Natural killer cell (primary cell): Measurements from ENCODE around the gene ZC3HAV1L. TPM values are rescaled to one million over a fixed set of nuclear protein-coding genes. Genes with fewer than 3 reads are reported as not detected.
"Not testable (repeated sequence)": the region's sequence is repeated elsewhere in the genome, so short reads cannot be mapped to it uniquely, and the experiment has no call there.

Experiments used
- ATAC-seq, 3 donors: fragments of 150-1000 bp in 2 of 3; fragments of 200-7000 bp in 1 of 3; cut with Tn5 transposase; 1 replicate in 1 of 3; 2 replicates in 2 of 3; pipeline ENCODE4 v1.10.0; 2021; ENCODE audit warnings: mild to moderate bottlenecking in 2 of 3, moderate library complexity in 2 of 3
- DNase-seq, 2 donors: peaks; one replicate each; pipeline versions ENCODE4 v3.0.0 to v3.0.0-alpha.2; 2013 to 2021; ENCODE audit warnings: mixed read lengths in 1 of 2
- H3K27ac ChIP-seq: one replicate; pipeline ENCODE4 v1.5.1; 2013; ENCODE audit warnings: mild to moderate bottlenecking, low read length
- H3K27me3 ChIP-seq: one replicate; pipeline ENCODE4 v1.6.1; 2013; ENCODE audit warnings: low read length; ENCODE audit not compliant: control insufficient read depth, insufficient read depth
- H3K36me3 ChIP-seq: one replicate; pipeline ENCODE4 v1.6.1; 2013; ENCODE audit warnings: low read length; ENCODE audit not compliant: control insufficient read depth, insufficient read depth
- H3K4me1 ChIP-seq: one replicate; pipeline ENCODE4 v1.6.1; 2013; ENCODE audit warnings: low read length; ENCODE audit not compliant: control insufficient read depth, insufficient read depth
- H3K4me3 ChIP-seq: one replicate; pipeline ENCODE4 v1.5.1; 2013; ENCODE audit warnings: low read length
- H3K9me3 ChIP-seq: one replicate; pipeline ENCODE4 v1.6.1; 2013; ENCODE audit warnings: low read length; ENCODE audit not compliant: control insufficient read depth, insufficient read depth
- H3K27ac Mint-ChIP-seq, 2 donors: one replicate each; pipeline ENCODE4 v1.8.0; 2022; ENCODE audit warnings: mild to moderate bottlenecking in 2 of 2, mixed read lengths in 2 of 2, moderate library complexity in 1 of 2
- H3K27me3 Mint-ChIP-seq, 2 donors: one replicate each; pipeline ENCODE4 v1.8.0; 2022; ENCODE audit warnings: low read depth in 2 of 2, mixed read lengths in 2 of 2
- H3K36me3 Mint-ChIP-seq: one replicate; pipeline ENCODE4 v1.8.0; 2022; ENCODE audit warnings: mixed read lengths
- H3K4me1 Mint-ChIP-seq, 2 donors: one replicate each; pipeline ENCODE4 v1.8.0; 2022; ENCODE audit warnings: mixed read lengths in 2 of 2
- H3K4me3 Mint-ChIP-seq: one replicate; pipeline ENCODE4 v1.8.0; 2022; ENCODE audit warnings: mild to moderate bottlenecking, moderate library complexity, mixed read lengths
- H3K9me3 Mint-ChIP-seq, 2 donors: one replicate each; pipeline ENCODE4 v1.8.0; 2022; ENCODE audit warnings: mixed read lengths in 2 of 2
- CTCF ChIP-seq: fragments of 200-600 bp; IDR thresholded peaks from one replicate; pipeline ENCODE4 v1.8.0; 2022; ENCODE audit warnings: antibody characterized with exemption
- WGBS: methylation state at CpG from one replicate; pipeline ENCODE4 v1.1.7; 2013; ENCODE audit warnings: missing lambda C conversion rate; ENCODE audit not compliant: insufficient coverage; 5-methylcytosine and 5-hydroxymethylcytosine counted together
- intact Hi-C: fragments of 100-400 bp; cut with micrococcal nuclease; formaldehyde crosslinking; loops from one replicate; pipeline ENCODE4 v1.14.2; 2022
- total RNA-seq, 4 donors: library from RNA; stranded (reverse); fragments of 120-200 nt in 1 of 4; gene quantifications; one replicate each; pipeline versions ENCODE4 v1.2.3 to v1.2.4, GENCODE V29; 2013 to 2022

The ZC3HAV1L gene
- total RNA-seq, 3 donors from 2014 or later (not counting 1 experiment from before 2014, with no cell fraction given) = 0.75 to 2.3 (median 1.1) TPM

DNA sequence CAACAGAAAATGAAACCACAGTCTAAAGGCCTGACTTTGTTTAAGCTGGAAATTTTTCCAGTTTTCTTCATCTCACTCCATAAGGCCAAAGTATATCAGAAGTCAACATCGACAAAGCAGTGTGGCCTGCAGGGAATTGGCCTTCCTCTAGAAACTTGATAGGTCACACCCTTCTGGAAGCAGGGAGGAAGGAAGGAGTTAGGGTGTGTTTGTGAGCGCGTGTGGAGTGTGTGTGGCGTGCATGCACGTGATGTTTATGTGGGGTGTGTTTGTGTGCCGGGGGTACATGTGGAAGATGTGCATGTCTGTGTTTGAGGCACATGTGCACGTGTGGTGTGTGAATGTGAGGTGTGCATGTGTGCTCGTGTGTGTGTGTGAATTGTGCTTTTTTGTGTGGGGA lies 45.1 kb upstream of the ZC3HAV1L start:
- Histone ChIP-seq H3K9me3 (no peaks in the 10 kb centered on the region), H3K4me1 (peaks cover 13% of the 10 kb centered on the region), H3K4me3 (no peak overlapping the region), H3K27me3 (no peaks in the 10 kb centered on the region), H3K27ac (no peak overlapping the region), H3K36me3 (peaks cover 86% of the 10 kb centered on the region)
- no peaks in the 10 kb centered on the region for H3K9me3 Mint-ChIP-seq
- TF ChIP-seq CTCF = no peak
- no peak overlapping the region for H3K4me3 Mint-ChIP-seq
- peaks cover 37% of the 10 kb centered on the region for H3K36me3 Mint-ChIP-seq
- peaks cover 65 to 70% of the 10 kb centered on the region in 2 donors for H3K4me1 Mint-ChIP-seq
- DNase-seq (no peak), ATAC-seq (no peak)
- H3K27ac Mint-ChIP-seq = peak overlapping the region; percentile 27 to 78
- intact Hi-C loops = no loop called here
- 69% methylated on average over 8 of the region's 8 CpGs for WGBS
- H3K27me3 Mint-ChIP-seq = no peaks in the 10 kb centered on the region

GRCh38 chr7:139079861-139080260 lies 44.0 kb upstream of the ZC3HAV1L start:
- H3K9me3 Mint-ChIP-seq = no peaks in the 10 kb centered on the region
- H3K36me3 Mint-ChIP-seq = peaks cover 37% of the 10 kb centered on the region
- DNase-seq (no peak), ATAC-seq (no peak)
- no peaks in the 10 kb centered on the region for H3K9me3 ChIP-seq
- TF ChIP-seq CTCF = no peak
- H3K27me3 ChIP-seq = no peaks in the 10 kb centered on the region
- peaks cover 88% of the 10 kb centered on the region for H3K36me3 ChIP-seq
- H3K4me3 ChIP-seq = no peak overlapping the region
- no peak overlapping the region for H3K4me3 Mint-ChIP-seq
- no peak overlapping the region for H3K27ac ChIP-seq
- 93% methylated on average over 15 of the region's 15 CpGs for WGBS
- peaks cover 60 to 65% of the 10 kb centered on the region in 2 donors for H3K4me1 Mint-ChIP-seq
- no peaks in the 10 kb centered on the region for H3K27me3 Mint-ChIP-seq
- H3K4me1 ChIP-seq = peaks cover 6% of the 10 kb centered on the region
- intact Hi-C loops = no loop called here
- H3K27ac Mint-ChIP-seq = peak overlapping the region; percentile 27 to 78

GRCh38 chr7:139078911-139079310 lies 43.1 kb upstream of the ZC3HAV1L start:
- peaks cover 51 to 60% of the 10 kb centered on the region in 2 donors for H3K4me1 Mint-ChIP-seq
- peaks cover 3% of the 10 kb centered on the region for H3K4me1 ChIP-seq
- no peak for ATAC-seq
- H3K27ac Mint-ChIP-seq = peak overlapping the region; percentile 27 to 61
- H3K4me3 Mint-ChIP-seq = no peak overlapping the region
- no peak for DNase-seq
- intact Hi-C loops = no loop called here
- H3K36me3 Mint-ChIP-seq = peaks cover 37% of the 10 kb centered on the region
- H3K36me3 ChIP-seq = peaks cover 83% of the 10 kb centered on the region
- no peak overlapping the region for H3K27ac ChIP-seq
- H3K27me3 ChIP-seq = no peaks in the 10 kb centered on the region
- 65% methylated on average over 1 of the region's 1 CpG for WGBS
- H3K27me3 Mint-ChIP-seq = no peaks in the 10 kb centered on the region
- TF ChIP-seq CTCF = no peak
- no peak overlapping the region for H3K4me3 ChIP-seq
- no peaks in the 10 kb centered on the region for H3K9me3 Mint-ChIP-seq
- no peaks in the 10 kb centered on the region for H3K9me3 ChIP-seq

- 100% methylated on average over 1 of the region's 1 CpG for WGBS
- Histone ChIP-seq H3K36me3 (peaks cover 87% of the 10 kb centered on the region), H3K4me3 (no peak overlapping the region), H3K27me3 (no peaks in the 10 kb centered on the region), H3K27ac (no peak overlapping the region), H3K4me1 (peaks cover 6% of the 10 kb centered on the region), H3K9me3 (no peaks in the 10 kb centered on the region)
- ATAC-seq (no peak), DNase-seq (no peak)
- intact Hi-C loops = no loop called here
- Mint-ChIP-seq H3K4me3 (no peak overlapping the region), H3K27me3 (no peaks in the 10 kb centered on the region), H3K27ac (peak overlapping the region; percentile 27 to 61), H3K36me3 (peaks cover 37% of the 10 kb centered on the region), H3K4me1 (peaks cover 48 to 58% of the 10 kb centered on the region in 2 donors), H3K9me3 (no peaks in the 10 kb centered on the region)
- no peak for TF ChIP-seq CTCF
Observed at GRCh38 chr7:139078399-139078798, 42.6 kb upstream of the ZC3HAV1L start.

- Histone ChIP-seq H3K4me1 (peaks cover 12% of the 10 kb centered on the region), H3K36me3 (peaks cover 88% of the 10 kb centered on the region)
- H3K4me1 Mint-ChIP-seq = peaks cover 45 to 54% of the 10 kb centered on the region in 2 donors
- H3K27me3 ChIP-seq, H3K9me3 Mint-ChIP-seq, ATAC-seq, H3K27ac Mint-ChIP-seq, H3K27ac ChIP-seq, intact Hi-C loops, H3K4me3 Mint-ChIP-seq, H3K9me3 ChIP-seq, H3K4me3 ChIP-seq, H3K27me3 Mint-ChIP-seq, DNase-seq: not testable (repeated sequence)
- 97% methylated on average over 5 of the region's 5 CpGs for WGBS
- H3K36me3 Mint-ChIP-seq = peaks cover 32% of the 10 kb centered on the region
Observed at GRCh38 chr7:139077706-139078105, 41.9 kb upstream of the ZC3HAV1L start.
